Measurements from ENCODE around the gene MBTPS1.

The MBTPS1 gene

GRCh38 chr16:84087001-84087400 is 29.7 kb downstream of the MBTPS1 start:
- Mint-ChIP-seq H3K4me3 (no peak overlapping the region), H3K27ac (no peak overlapping the region), H3K4me1 (peaks cover 10% of the 10 kb centered on the region), H3K36me3 (ENCODE audit: low read depth) (peaks cover 58% of the 10 kb centered on the region), H3K27me3 (ENCODE audit: low read depth, poor library complexity) (no peaks in the 10 kb centered on the region), H3K9me3 (no peaks in the 10 kb centered on the region)
- no peak for TF ChIP-seq CTCF (IDR thresholded peaks at IDR 0.05)
- DNase-seq, result no peak

DNA sequence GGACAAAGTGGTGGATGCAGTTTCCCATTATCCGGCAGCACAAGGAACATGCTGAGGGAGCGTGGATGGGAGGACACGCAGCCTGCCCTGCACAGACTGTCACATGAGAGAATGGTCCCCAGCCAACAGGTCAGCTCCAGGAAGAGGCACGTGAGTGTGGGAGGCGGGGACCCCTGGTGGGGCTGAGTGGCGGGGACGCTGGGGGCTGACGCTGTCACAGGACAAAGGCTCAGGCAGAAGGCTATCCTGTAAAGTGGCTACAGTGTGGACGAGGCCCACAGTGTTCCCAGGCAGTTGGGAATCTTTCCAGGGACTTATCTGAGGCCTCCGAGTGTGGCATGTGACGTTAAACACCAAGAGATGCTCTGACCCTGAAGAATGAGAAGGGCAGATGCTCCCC is 30.4 kb downstream of the MBTPS1 start:
- peak overlapping the region; percentile 80 for H3K27ac Mint-ChIP-seq
- H3K4me1 Mint-ChIP-seq, result peaks cover 10% of the 10 kb centered on the region
- TF ChIP-seq CTCF (IDR thresholded peaks at IDR 0.05), result no peak
- H3K9me3 Mint-ChIP-seq, result no peaks in the 10 kb centered on the region
- no peak overlapping the region for H3K4me3 Mint-ChIP-seq
- no peaks in the 10 kb centered on the region for H3K27me3 Mint-ChIP-seq (ENCODE audit: low read depth, poor library complexity)
- DNase-seq, result no peak
- H3K36me3 Mint-ChIP-seq (ENCODE audit: low read depth), result peaks cover 58% of the 10 kb centered on the region

DNA sequence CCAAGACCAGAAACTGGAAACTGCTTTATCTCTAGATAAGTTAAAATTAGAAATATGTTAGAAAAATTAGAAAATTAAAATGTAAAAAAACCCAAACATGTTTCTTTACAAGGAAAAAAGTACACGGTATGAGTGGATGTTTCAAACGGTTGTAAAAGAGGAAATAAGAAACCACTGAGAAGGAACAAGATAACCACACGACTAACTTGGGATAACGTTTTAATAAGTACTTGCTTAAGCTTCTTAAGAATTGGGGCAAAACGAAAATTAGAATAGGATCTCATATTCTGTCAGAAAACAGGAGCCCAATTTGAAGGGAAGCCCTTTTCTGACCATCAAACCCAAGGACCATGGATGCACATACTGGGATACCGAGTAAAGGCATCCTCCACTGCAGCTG is 31.0 kb downstream of the MBTPS1 start:
- H3K36me3 Mint-ChIP-seq (ENCODE audit: low read depth), result peaks cover 59% of the 10 kb centered on the region
- DNase-seq, result no peak
- H3K27me3 Mint-ChIP-seq (ENCODE audit: low read depth, poor library complexity), result no peaks in the 10 kb centered on the region
- no peak for TF ChIP-seq CTCF (IDR thresholded peaks at IDR 0.05)
- peak overlapping the region; percentile 80 for H3K27ac Mint-ChIP-seq
- H3K9me3 Mint-ChIP-seq, result no peaks in the 10 kb centered on the region
- peaks cover 10% of the 10 kb centered on the region for H3K4me1 Mint-ChIP-seq
- no peak overlapping the region for H3K4me3 Mint-ChIP-seq

GRCh38 chr16:84085271-84085667 is 31.5 kb downstream of the MBTPS1 start:
- peaks cover 10% of the 10 kb centered on the region for H3K4me1 Mint-ChIP-seq
- no peaks in the 10 kb centered on the region for H3K27me3 Mint-ChIP-seq (ENCODE audit: low read depth, poor library complexity)
- no peak overlapping the region for H3K4me3 Mint-ChIP-seq
- peaks cover 61% of the 10 kb centered on the region for H3K36me3 Mint-ChIP-seq (ENCODE audit: low read depth)
- TF ChIP-seq CTCF (IDR thresholded peaks at IDR 0.05), result no peak
- no peaks in the 10 kb centered on the region for H3K9me3 Mint-ChIP-seq
- DNase-seq, result no peak
- no peak overlapping the region for H3K27ac Mint-ChIP-seq

GRCh38 chr16:84084570-84085270 is 32.0 kb downstream of the MBTPS1 start:
- Mint-ChIP-seq H3K9me3 (no peaks in the 10 kb centered on the region), H3K4me3 (no peak overlapping the region), H3K36me3 (ENCODE audit: low read depth) (peaks cover 66% of the 10 kb centered on the region), H3K27ac (no peak overlapping the region), H3K27me3 (ENCODE audit: low read depth, poor library complexity) (no peaks in the 10 kb centered on the region), H3K4me1 (peaks cover 10% of the 10 kb centered on the region)
- DNase-seq, result peak; percentile 64
- peak; percentile 66 for TF ChIP-seq CTCF (IDR thresholded peaks at IDR 0.05)
